ENCODE measurements around the gene MIAT.

Gene MIAT

DNA sequence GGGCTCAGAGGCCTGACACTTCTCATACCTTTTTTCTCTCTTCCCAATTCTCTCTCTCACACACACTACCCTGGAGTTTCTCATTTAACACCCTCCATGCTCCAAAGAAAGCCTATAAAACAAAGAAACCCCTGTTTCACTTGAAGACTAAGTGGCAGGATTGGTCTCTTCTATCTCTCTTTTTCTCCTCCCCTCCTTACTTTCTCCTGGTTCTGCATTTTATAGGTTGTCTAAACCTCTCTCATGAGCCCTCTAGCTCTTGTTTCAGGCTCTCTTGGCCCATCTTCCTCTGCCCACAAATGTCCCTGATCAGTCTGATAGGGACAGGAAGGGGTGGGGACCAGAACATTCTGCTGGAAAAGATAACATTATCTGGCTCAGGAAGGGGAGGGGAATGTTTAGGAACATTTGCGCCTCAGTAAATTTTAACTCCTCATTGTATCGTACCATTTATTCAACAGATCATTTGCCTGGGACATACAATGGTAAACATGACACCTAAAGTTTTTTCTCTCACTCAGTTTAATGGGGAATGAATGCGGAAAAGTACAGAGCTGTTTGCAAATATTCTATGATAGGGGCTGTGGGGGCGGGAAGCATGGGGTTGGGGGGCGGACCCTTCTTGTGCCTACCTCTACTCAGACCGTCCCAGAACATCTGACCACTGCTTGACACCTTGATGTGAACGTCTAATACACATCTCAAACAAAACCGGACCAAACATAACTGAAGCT is 24.8 kb upstream of the MIAT start:
- peak; percentile 93 for DNase-seq (ENCODE audit: low read depth)

DNA sequence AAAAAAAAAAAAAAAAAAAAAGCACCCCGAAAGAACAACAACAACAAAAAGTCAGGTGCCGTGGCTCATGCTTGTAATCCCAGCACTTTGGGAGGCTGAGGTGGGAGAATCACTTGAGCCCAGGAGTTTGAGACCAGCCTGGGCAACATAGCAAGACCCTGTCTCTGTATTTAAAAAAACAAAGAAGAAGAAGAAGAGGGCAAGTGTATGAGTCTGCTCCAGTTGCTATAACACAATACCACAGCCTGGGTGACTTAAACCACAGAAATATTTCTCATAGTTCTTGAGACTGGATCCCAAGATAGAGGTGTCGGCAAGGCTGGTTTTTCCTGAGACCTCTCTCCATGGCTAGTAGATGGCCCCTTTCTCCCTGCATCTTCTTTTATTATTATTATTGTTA is 23.2 kb upstream of the MIAT start:
- no peak for DNase-seq (ENCODE audit: low read depth)

DNA sequence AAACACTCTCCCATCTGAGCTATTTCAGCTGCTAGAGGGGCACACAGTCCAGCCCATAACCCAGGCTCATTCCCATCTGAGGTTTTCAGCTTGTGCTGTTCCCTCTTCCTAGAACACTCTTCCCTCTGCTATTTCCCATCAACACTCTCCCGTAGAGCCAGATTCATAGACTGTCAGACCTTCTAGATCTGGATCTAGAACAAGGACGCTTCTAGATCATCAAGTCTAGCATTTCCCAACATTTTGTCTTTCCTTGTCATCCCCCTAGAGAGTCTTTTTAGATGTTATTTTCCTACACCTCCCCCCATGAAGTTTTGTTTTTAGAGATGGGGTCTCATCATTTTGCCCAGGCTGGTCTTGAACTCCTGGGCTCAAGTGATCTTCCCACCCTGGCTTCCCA is 22.3 kb upstream of the MIAT start:
- no peak for DNase-seq (ENCODE audit: low read depth)

DNA sequence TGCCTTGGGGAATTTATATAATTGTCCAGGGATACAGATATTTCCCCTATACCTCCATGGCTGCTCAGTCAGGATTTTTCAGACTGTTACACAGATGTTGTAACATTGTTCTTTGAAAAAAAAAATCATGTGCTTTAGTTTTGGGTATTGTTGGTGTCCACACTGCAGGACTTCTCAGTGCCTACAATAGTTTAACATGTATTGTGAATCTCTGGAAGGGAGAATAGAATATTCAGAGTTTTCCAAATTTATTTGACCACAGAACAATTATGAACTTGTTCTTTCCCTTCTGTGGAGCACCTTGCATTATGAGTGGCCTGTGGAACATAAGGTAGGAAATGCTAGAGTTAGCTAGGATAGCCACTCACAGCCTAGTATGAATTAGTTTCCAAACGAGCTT is 21.1 kb upstream of the MIAT start:
- no peak for DNase-seq (ENCODE audit: low read depth)

DNA sequence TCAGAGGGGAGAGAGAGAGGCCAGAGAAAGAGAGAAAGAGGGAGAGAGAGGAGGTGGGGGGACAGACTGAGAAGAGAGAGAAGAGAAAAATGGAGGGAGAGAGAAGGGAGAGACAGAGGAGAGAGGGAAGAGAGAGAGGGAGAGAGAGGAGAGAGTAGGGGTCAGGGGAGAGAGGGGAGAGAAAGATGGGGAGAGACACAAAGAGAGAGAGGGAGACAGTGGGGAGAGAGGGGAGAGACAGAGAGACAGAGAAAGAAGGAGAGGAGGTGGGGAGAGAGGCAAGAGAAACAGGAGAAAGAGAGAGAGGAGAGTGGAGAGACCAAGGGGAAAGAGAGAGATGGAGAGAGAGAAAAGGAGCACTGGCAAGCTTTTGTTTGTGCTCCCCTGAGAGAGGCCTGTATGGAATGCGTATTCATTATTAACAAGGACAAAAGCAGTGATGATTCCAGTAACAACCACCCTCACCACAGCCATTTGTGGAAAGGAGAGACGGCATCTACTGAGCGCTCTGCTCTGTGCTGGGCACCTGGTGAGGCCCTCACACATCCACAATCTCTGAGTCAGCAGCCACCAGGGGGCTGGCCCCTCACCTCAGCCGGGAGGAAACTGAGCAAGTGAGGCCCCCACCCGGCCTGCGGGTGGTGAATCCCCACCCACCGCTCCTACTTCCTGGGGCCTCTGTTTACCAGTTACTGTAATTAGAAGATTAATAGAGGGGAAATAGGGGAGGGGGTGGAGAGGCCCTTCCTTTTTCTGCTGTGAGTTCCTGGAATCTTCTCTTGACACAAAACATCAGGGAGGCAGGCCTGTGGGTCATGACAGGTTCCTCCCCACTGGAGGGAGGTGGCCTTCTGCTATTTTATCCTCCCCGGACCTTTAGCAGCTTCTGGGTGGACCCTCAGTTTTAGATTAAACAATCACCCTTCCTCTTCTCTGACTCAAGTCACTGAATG is 14.6 kb upstream of the MIAT start:
- peak; percentile 90 for DNase-seq (ENCODE audit: low read depth)

DNA sequence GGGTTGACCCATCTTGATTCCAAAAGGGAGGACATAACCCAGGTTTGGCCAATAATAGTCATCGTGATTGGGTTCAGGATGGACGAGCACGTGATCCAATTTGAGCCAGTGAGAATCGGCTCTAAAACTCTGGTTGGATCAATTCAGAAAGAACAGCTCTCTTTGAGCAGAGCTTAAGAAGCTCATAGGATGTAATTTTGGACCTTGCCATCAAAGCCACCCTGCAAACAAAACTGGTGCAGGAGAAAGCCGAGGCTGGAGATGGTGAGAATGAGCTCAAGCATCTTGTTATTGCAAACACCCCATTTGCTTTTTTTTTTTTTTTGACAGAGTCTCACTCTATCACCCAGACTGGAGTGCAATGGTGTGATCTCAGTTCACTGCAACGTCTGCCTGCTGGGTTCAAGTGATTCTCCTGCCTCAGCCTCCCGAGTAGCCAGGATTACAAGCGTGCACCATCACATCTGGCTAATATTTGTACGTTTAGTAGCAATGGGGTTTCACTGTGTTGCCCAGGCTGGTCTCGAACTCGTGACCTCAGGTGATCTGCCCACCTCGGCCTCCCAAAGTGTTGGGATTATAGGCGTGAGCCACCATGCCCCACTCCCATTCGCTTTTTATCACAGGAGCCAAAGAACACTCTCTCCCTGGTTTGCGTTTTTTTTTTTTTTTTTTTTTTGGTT is 13.8 kb upstream of the MIAT start:
- no peak for DNase-seq (ENCODE audit: low read depth)

DNA sequence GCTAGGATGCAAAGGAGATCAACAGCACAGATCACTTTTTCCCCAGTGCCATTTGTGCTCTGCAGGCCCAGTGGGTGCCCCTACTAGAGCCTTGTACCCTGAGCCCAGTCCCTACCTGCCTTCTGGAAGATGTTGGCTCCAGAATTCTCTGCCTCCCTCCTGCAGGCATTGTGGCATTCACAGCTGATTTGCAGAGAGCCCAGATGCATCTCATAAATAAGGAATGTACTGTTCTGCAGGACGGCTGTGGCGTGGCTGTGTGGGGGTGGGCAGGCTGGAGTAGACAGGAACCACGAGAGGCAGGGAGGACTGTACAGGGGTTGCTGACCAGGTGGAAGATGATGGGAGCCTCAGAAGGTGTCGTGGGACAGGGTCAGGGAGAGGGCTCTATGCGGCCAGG is 11.2 kb upstream of the MIAT start:
- no peak for DNase-seq (ENCODE audit: low read depth)

DNA sequence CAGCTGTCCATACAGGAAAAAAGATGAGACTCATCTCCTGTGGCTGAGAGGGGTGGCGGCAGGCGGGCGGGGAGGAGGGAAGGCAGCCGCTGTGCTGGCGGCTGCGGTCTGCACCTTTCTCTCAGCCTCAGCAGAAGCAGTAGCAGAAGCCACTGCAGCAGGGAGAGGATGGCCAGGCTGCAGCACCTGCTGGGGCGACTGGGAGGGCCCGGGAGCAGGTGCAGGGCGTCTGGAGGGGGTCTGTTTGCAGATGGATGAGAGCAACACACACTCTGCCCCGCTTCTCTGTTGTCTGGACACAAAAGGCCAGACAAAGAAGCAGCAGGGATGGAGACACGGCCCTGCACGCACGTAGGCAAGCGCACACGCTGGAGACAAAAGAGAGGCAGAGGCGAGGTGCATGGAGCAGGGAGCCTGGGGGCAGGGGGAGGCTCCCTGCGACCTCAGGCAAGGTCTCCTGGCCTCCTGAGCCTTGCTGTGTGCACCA is 9.3 kb upstream of the MIAT start:
- no peak for DNase-seq (ENCODE audit: low read depth)

DNA sequence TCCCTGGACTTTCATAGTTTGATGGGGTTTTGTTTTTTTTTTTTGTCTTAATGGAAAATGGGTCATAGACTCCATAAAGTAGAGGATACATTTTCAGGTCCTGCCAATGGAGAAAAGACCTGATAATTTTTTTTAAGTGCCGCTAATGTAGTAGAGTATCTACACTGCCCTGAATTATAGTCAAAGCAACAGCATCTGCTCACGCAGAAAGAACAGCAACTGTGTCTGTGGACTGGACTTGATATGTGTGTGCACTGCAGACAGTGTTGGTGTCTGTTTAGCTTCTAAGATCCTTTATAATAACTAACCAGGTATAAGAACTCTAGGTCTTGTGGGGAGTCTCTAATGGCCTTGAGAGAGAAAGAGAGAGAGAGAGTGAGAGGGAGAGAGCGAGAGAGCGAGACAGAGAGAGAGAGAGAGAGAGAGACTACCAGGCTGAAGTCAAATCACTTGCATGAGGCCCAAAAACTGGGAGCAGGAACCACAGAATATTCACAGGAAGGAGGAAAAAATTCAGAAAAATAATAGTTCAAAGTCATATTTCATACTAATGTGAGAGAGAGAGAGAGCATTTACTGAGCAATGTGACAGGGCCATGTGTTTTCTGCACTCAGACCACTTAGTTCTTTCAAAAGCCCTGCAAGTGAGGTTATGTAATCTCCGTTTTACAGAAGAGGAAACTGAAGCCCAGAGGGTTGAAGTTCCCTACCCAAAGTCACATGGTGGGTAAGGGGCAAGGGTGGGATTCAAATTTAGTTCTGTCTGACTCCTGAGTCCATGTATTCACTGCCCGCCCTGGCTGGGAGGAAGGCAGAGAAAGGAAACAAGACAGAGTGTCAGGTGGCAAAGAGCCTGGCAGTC is 8.6 kb upstream of the MIAT start:
- DNase-seq (ENCODE audit: low read depth), result no peak

DNA sequence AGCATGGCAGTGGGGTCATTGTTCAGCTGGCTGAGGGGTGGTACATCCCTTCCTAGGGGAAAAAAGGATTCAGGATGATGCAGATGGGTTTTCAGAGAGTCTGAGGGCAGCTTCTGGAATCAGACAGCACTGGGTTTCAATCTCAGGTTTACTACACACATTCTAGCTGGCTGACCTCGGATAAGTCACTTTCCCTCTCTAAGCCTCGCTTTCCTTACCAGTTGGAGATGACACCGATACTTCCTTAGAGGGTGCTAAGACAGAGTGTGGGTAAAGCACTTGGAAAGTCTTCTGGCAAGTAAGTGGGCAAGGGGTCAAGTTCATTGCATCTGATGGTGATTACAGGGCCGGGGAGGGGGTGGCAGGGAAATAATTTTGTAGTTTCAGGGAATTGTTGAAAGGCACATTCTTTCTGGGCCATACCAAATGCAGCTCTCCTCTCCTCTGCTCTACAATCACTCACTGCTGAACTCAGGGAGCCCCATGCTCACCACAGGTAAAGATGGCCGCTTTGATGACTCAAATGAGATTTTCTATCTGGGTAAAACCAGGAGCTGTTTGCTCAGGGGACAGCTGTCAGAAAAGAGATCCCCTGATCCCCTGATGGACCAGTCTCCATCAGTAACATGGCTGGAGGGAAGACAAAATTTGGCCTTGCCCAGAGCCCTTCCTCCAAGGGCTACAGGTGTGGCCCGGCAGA is 6.5 kb upstream of the MIAT start:
- DNase-seq (ENCODE audit: low read depth), result no peak

DNA sequence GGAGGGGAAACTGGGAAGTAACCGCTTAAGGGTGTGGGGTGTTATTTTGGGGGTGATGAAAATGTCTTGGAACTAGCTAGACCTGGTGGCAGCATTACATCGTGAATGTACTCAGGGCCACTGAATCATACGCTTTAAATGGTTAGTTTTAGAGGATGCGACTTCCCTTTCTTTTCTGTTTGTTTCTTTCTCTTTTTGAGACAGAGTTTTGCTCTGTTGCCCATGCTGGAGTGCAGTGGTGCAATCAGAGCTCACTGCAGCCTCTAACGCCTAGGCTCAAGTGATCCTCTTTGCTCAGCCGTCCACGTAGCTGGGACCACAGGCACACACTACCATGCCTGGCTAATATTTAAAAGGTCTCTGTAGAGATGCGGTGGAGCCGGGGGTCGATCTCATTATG is 5.6 kb upstream of the MIAT start:
- no peak for DNase-seq (ENCODE audit: low read depth)

DNA sequence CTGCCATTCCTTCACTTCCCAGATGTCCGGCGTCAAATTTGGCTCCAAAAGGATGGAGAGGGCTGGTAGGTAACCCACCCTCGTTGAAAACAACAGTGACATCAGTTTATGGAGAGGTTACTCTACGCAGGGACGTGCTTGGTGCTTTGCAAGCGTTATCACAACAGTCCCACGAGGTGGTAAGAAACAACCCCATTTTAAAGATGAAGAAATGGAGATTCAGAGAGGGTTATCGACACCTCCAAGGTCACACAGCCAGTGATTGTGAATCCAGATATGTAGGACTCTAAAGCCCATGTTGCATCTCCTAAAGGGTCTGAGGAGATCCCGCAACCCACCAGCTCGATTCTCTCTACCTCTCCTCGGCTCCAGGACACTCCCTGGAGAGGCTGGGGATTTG is 773 bp downstream of the MIAT start:
- DNase-seq (ENCODE audit: low read depth), result no peak

DNA sequence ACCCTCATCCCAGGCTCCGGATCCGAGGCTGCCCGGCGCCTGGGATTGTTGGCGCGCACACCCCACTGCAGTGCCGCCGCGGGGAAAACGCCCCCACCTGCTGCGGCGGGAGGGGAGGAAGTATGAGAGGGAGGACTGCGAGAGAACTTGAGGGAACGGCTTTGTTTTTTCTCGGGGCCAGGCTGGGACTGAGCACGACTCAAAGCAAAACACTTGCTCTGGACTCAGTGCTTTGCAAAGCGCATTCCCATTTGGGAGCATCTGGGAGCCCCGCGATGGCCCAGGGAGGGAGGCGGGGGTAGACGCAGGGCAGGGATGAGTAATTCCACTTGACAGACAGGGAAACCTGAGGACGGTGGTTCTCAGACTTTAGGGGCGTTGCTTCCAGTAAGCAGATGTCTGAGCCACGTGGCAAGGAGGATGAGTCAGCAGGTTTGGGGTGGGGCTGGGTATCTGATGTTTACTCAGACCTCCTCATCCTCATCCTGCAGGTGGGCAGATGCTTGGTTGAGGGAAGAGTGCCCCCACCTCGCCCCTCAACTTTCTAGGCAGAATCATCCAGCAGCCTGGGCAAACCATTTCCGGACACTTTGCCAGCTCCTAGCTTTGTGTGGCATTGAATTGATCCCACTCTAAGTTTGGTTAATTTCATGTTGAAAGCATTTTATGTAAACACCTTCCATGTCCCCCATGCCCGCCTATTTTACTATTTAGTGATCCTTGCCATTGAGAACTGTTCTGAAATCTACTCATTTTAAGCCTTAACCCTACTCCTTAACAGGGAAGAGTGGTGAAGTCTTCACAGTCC is 1.5 kb downstream of the MIAT start:
- peak; percentile 67 for DNase-seq (ENCODE audit: low read depth)

DNA sequence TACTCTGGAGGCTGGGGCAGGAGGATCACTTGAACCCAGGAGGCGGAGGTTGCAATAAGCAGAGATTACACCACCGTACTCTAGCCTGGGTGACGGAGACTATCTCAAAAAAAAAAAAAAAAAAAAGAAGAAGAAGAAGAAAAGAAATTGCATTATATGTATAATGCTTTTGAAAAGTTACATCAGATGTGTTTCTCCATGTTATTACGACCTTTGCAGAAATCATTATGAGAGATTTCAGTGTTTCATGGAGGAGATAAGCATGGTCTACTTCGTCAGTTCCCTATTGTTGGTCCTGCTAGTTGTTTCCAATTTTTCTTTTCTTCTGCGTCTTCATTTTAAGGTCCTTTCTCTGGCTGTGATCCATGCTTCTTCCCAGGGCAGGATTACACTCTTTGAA is 3.0 kb downstream of the MIAT start:
- DNase-seq (ENCODE audit: low read depth), result no peak

DNA sequence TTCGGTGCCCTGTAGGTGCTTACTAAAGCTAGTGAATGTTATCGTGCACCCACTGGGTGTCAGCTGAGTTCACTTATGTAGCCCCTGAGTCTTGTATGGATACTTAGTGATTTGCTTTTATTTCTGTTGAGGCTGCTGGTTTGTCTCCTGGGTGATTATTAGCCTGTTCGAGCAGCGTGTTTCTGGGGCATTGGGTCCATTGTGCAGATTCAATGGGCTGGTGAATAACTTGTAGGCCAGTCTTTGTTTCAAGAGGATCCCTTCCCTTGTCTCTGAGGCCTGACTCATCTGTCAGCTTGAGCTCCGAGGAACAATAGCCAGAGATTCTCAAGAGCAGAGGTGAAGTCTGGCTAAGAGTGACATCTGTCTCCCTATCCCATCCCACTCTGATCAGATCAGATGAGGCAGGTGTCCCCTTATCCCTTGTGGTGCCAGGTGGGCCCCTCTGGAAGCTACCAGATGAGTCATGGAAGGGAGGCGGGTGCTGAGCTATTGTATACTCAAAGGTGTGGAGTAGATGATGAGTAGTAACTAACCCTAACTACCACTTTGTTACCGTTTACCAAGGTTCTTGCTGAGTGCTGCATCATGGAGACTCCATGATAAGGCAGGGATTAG is 3.7 kb downstream of the MIAT start:
- DNase-seq (ENCODE audit: low read depth), result no peak

DNA sequence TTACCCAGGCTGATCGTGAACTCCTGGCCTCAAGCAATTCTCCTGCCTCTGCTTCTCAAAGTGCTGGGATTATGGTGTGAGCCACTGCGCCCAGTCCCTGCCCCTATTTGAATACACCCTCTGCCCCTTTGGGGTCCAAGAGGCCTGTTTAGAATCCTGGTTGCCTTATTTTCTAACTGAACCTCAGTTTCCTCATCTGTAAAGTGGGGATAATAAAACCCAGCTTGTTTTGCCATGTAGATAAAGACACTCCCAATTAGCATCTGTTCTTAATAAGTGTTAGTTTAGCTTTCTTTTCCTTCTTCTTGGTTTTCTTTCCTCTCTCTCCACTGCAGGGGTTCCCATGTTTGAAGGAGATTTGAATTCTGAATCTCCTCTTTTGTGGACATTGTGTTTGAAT is 4.8 kb downstream of the MIAT start:
- DNase-seq (ENCODE audit: low read depth), result no peak

DNA sequence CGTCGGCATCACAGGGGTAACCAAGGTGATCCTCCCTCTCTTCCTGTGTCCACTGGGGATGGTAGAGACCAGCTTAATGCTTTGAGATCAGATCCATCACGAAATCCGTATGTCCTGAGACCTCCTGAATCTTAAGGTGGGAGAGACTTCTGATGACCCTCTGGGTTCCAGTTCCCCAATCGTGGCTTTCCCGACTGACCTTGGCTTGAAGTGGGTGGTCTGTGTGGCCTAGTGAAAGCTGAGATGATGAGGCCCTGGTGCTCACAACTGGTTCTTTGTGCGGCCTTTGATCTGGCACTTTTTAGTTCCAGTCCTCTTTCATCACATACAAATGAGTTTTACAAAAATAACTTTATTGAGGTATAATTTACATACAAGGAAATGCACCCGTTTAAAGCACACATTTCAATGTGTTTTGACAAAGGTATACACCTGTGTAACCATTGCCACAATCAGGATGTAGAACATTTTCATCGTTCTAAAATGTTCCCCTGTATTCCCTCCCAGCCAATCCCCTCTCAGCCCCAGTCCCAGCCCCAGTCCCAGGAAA is 6.1 kb downstream of the MIAT start:
- DNase-seq (ENCODE audit: low read depth), result no peak

DNA sequence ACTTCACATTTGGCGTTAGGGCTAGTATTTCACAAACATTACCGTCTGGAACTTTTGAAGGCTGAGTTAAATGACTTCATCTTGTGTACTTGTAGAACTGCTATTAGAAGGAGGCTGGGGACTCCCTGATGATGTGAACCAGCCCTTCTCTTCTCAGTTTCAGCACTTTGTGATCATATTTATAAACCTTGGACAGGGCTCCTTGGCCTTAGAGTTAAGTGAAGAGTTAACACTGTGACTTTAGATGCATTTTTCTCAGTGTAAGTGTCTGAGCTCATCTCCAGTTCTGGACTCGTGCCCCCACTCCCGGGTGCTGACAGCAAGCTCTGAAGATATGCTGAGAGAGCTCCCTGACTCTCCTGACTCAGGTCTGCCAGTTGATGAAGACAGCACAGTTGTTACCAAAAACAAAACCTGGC is 8.4 kb downstream of the MIAT start:
- DNase-seq (ENCODE audit: low read depth), result no peak

DNA sequence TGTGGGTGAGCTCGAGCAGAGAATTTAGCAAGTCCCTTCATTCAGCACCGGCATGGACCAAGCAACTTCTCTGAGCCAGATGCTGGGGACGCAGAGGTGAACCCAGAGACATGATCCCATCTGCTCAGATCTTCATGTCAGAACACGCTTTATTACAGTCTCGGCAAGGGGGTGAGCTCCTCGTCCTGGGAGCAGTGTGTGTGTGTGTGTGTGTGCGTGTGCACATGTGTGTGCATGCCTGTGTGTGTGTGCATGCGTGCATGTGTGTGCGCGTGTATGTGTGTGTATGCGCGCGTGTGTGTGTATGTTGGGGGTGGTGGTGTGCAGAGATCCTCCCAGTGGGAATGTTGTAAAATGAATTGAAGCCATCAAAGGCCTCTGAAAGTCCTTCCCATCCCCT is 9.8 kb downstream of the MIAT start:
- DNase-seq (ENCODE audit: low read depth), result no peak

Measured in CMK (cell line).